Gastrocnemius medialis (tissue), 4 donors: ENCODE results near the gene ALOX15.

Experiments
- POLR2A ChIP-seq, 2 donors: fragments of 450-650 bp; IDR thresholded peaks; one replicate each; pipeline ENCODE4 v1.6.1; 2017; ENCODE audit warnings: antibody characterized with exemption in 2 of 2, mild to moderate bottlenecking in 2 of 2, moderate library complexity in 2 of 2
- TF ChIP-seq, protein P1 (sequence below), 5 experiments: fragments of 450-650 bp in 3 of 5; fragments of 200-600 bp in 2 of 5; sonication (generic) in 2 of 5; IDR thresholded peaks in 4 of 5; conservative IDR thresholded peaks in 1 of 5; 1 replicate in 4 of 5; 2 replicates in 1 of 5; pipeline ENCODE4 v1.5.1; 2016 to 2019; ENCODE audit warnings: antibody characterized with exemption in 5 of 5, mild to moderate bottlenecking in 3 of 5, moderate library complexity in 3 of 5

DNA sequence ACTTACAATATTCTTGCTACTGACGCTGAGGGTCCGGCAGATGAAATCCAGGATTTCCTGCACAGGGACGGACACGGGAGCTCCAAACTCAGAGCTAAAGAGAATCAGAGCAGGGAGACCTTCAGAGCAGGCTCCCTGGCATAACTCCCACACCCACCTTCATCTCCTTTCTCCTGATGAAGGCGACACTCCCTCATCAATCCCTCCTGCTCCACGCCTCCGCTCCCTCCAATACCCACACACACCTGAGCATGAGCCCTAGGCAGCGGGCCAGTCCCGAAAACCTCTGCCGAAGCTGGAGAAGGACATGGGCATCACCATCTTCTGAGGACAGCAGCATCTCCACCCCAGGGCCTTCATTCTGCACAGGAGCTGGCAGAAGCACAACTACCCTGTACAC lies 34.3 kb upstream of the ALOX15 start:
- TF ChIP-seq, protein P1, sequence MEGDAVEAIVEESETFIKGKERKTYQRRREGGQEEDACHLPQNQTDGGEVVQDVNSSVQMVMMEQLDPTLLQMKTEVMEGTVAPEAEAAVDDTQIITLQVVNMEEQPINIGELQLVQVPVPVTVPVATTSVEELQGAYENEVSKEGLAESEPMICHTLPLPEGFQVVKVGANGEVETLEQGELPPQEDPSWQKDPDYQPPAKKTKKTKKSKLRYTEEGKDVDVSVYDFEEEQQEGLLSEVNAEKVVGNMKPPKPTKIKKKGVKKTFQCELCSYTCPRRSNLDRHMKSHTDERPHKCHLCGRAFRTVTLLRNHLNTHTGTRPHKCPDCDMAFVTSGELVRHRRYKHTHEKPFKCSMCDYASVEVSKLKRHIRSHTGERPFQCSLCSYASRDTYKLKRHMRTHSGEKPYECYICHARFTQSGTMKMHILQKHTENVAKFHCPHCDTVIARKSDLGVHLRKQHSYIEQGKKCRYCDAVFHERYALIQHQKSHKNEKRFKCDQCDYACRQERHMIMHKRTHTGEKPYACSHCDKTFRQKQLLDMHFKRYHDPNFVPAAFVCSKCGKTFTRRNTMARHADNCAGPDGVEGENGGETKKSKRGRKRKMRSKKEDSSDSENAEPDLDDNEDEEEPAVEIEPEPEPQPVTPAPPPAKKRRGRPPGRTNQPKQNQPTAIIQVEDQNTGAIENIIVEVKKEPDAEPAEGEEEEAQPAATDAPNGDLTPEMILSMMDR (IDR thresholded peaks at IDR 0.05 in 4 of 5, conservative IDR thresholded peaks at IDR 0.05 in 1 of 5): no peak
- no peak for TF ChIP-seq POLR2A (IDR thresholded peaks at IDR 0.05)
